ENCODE data around the gene USHBP1. TPM values are rescaled to one million over a fixed set of nuclear protein-coding genes. Genes with fewer than 3 reads are reported as not detected.

The USHBP1 gene
- total and polyA plus RNA-seq, 10 of the 15 experiments (the other 5 are each of a cell fraction or from before 2014, with no cell fraction given) = 0.05 to 0.96 (median 0.22) TPM; not detected in 2

GRCh38 chr19:17242431-17243208, 21.9 kb downstream of the USHBP1 start:
- no TSS peak for BruUV-seq (replicated peaks)
- SMC1A ChIA-PET (ENCODE audit: uncharacterized antibody, unreplicated experiment) = interaction anchor here (0.5 to 2.0 kb wide), 7 partner anchors 8 to 377 kb away, joined by 3 to 6 read pairs (median 4); partner anchors contain the start of genes BABAM1 and USE1
- DNase-seq (ENCODE audit: low read depth, low spot score) = no peak
- intact Hi-C loops (cut with micrococcal nuclease; ENCODE audit: unreplicated experiment) = no loop called here
- RAD21 ChIA-PET (ENCODE audit: unreplicated experiment) = interaction anchor here (0.8 to 1.4 kb wide), 4 partner anchors 16 to 169 kb away, joined by 3 to 5 read pairs (median 4); partner anchors contain the start of genes BABAM1 and OCEL1
- H3K9me3 ChIP-seq (replicated peaks; ENCODE audit: control insufficient read depth, insufficient read depth, low read length) = no peaks in the 10 kb centered on the region
- FAIRE-seq = no peak
- H3K79me2 ChIP-seq (ENCODE audit: control insufficient read depth, insufficient read depth, low read length) = peaks cover 7% of the 10 kb centered on the region
- no peaks in the 10 kb centered on the region for H3K27me3 ChIP-seq (replicated peaks in 1 of 2; ENCODE audit: control insufficient read depth in 2 of 2, insufficient read depth in 2 of 2, low read length in 1 of 2)
- no peaks in the 10 kb centered on the region for H4K20me1 ChIP-seq (ENCODE audit: control insufficient read depth, insufficient read depth)
- TF ChIP-seq NRF1 (conservative IDR thresholded peaks at IDR 0.05; ENCODE audit: low read depth, low read length) (no peak), ZBED1 (IDR thresholded peaks at IDR 0.05; ENCODE audit: borderline replicate concordance) (no peak), PAX5 (IDR thresholded peaks at IDR 0.05; ENCODE audit: borderline replicate concordance, low read depth, low read length) (peak; percentile 15; the same call in 1 of the 2 replicates), NR2C2 (IDR thresholded peaks at IDR 0.05; ENCODE audit: borderline replicate concordance, control insufficient read depth, insufficient read length, low read depth) (no peak), ZNF24 (IDR thresholded peaks at IDR 0.05) (no peak), NFXL1 (IDR thresholded peaks at IDR 0.05; ENCODE audit: borderline replicate concordance) (no peak), NR2F1 (conservative IDR thresholded peaks at IDR 0.05) (peak; percentile 31; the same call in 1 of the 2 replicates), EP300 (IDR thresholded peaks at IDR 0.05; ENCODE audit: borderline replicate concordance in 1 of 2, control insufficient read depth in 1 of 2, low read depth in 2 of 2, low read length in 2 of 2) (no peak), ZNF217 (IDR thresholded peaks at IDR 0.05) (peak; percentile 80; the same call in 1 of the 2 replicates), SMARCA5 (IDR thresholded peaks at IDR 0.05) (peak; percentile 89), POLR2AphosphoS5 (IDR thresholded peaks at IDR 0.05; ENCODE audit: low read length) (no peak), SPI1 (IDR thresholded peaks at IDR 0.05; ENCODE audit: borderline replicate concordance, insufficient read depth, low read depth, low read length) (no peak), SRF (IDR thresholded peaks at IDR 0.05; ENCODE audit: low read depth in 2 of 2, low read length in 2 of 2) (no peak), CEBPB (IDR thresholded peaks at IDR 0.05; ENCODE audit: borderline replicate concordance in 1 of 2, low read depth in 2 of 2, low read length in 2 of 2) (no peak), MEF2A (IDR thresholded peaks at IDR 0.05; ENCODE audit: insufficient read depth, low read depth, low read length) (no peak)
- peaks cover 0 to 2% of the 10 kb centered on the region in 2 experiments; a peak in 1 of 4 replicates for H3K36me3 ChIP-seq (ENCODE audit: control insufficient read depth in 2 of 2, insufficient read depth in 2 of 2, low read length in 1 of 2)
- peak; percentile 10; the same call in 2 of the 3 replicates for ATAC-seq
- POLR2A ChIA-PET = interaction anchor here (0.6 to 1.3 kb wide), 8 partner anchors 8 to 139 kb away, joined by 3 to 4 read pairs (median 3); partner anchors contain the start of genes BABAM1 and USE1
- 54% methylated on average over 8 of the region's 8 CpGs for WGBS (ENCODE audit: insufficient coverage, insufficient replicate concordance, low lambda C conversion rate, missing lambda C conversion rate)
- 0 out of 2 replicates have a peak overlapping the region, but pooled peaks have one; percentile 70 for H3K4me3 ChIP-seq
- H3K4me1 ChIP-seq (ENCODE audit: control insufficient read depth, insufficient read depth, low read length) = peaks cover 14% of the 10 kb centered on the region
- H3K27ac ChIP-seq (ENCODE audit: control insufficient read depth, insufficient read depth) = no peak overlapping the region
- CTCF ChIA-PET = interaction anchor here (0.7 to 2.9 kb wide), 9 partner anchors 9 to 175 kb away, joined by 3 to 16 read pairs (median 3); partner anchors contain the start of gene BABAM1
- H2AFZ ChIP-seq (ENCODE audit: control insufficient read depth, low read depth, low read length) = no peak overlapping the region
- H3K9ac ChIP-seq (ENCODE audit: control insufficient read depth, insufficient read depth, low read length) = no peak overlapping the region
- in situ Hi-C loops (cut with MboI) = no loop called here
- 0 out of 2 replicates have a peak overlapping the region, but pooled peaks have one; percentile 1 for H3K4me2 ChIP-seq (ENCODE audit: control insufficient read depth, insufficient read depth)

Measured in GM12878 (cell line).